Measurements from ENCODE around the gene ABCA12. TPM values are rescaled to one million over a fixed set of nuclear protein-coding genes. Genes with fewer than 3 reads are reported as not detected.

The ABCA12 gene
- total RNA-seq, 2 donors from 2014 or later, result 0.68 to 1.1 TPM

GRCh38 chr2:214992911-214993310 is 145.5 kb downstream of the ABCA12 start:
- DNase-seq (ENCODE audit: low spot score), result no peak
- no peaks in the 10 kb centered on the region for H3K36me3 ChIP-seq
- H3K27ac ChIP-seq, result no peak overlapping the region
- no peaks in the 10 kb centered on the region for H3K9me3 ChIP-seq
- H3K4me1 ChIP-seq (replicated peaks), result no peaks in the 10 kb centered on the region
- TF ChIP-seq POLR2A (IDR thresholded peaks at IDR 0.05) (no peak), CTCF (IDR thresholded peaks at IDR 0.05) (no peak), POLR2AphosphoS5 (IDR thresholded peaks at IDR 0.05) (no peak)
- no peak overlapping the region for H3K4me3 ChIP-seq
- intact Hi-C loops (cut with DNase I), result no loop called here
- 91% methylated on average over 4 of the region's 4 CpGs for WGBS
- H3K27me3 ChIP-seq (replicated peaks; ENCODE audit: insufficient read depth), result no peaks in the 10 kb centered on the region

- no peaks in the 10 kb centered on the region for H3K27me3 ChIP-seq (replicated peaks; ENCODE audit: insufficient read depth)
- H3K36me3 ChIP-seq, result no peaks in the 10 kb centered on the region
- H3K9me3 ChIP-seq, result no peaks in the 10 kb centered on the region
- intact Hi-C loops (cut with DNase I), result no loop called here
- H3K4me3 ChIP-seq, result no peak overlapping the region
- TF ChIP-seq POLR2A (IDR thresholded peaks at IDR 0.05), result no peak
- no peak for TF ChIP-seq CTCF (IDR thresholded peaks at IDR 0.05)
- no peak for TF ChIP-seq POLR2AphosphoS5 (IDR thresholded peaks at IDR 0.05)
- no peaks in the 10 kb centered on the region for H3K4me1 ChIP-seq (replicated peaks)
- no peak for DNase-seq (ENCODE audit: low spot score)
- 81% methylated on average over 3 of the region's 3 CpGs for WGBS
- no peak overlapping the region for H3K27ac ChIP-seq
Observed at GRCh38 chr2:214989187-214989586, 149.2 kb downstream of the ABCA12 start.

- H3K36me3 ChIP-seq, result no peaks in the 10 kb centered on the region
- WGBS, result 98% methylated on average over 3 of the region's 3 CpGs
- TF ChIP-seq POLR2A (IDR thresholded peaks at IDR 0.05) (no peak), POLR2AphosphoS5 (IDR thresholded peaks at IDR 0.05) (no peak), CTCF (IDR thresholded peaks at IDR 0.05) (no peak)
- H3K4me3 ChIP-seq, result no peak overlapping the region
- H3K9me3 ChIP-seq, result no peaks in the 10 kb centered on the region
- H3K27ac ChIP-seq, result no peak overlapping the region
- DNase-seq (ENCODE audit: low spot score), result no peak
- H3K4me1 ChIP-seq (replicated peaks), result no peaks in the 10 kb centered on the region
- intact Hi-C loops (cut with DNase I), result no loop called here
- no peaks in the 10 kb centered on the region for H3K27me3 ChIP-seq (replicated peaks; ENCODE audit: insufficient read depth)
Observed at GRCh38 chr2:214987261-214987660, 151.2 kb downstream of the ABCA12 start.

- Histone ChIP-seq H3K27ac (no peak overlapping the region), H3K4me3 (no peak overlapping the region), H3K9me3 (no peaks in the 10 kb centered on the region), H3K36me3 (no peaks in the 10 kb centered on the region), H3K4me1 (replicated peaks) (no peaks in the 10 kb centered on the region), H3K27me3 (replicated peaks; ENCODE audit: insufficient read depth) (no peaks in the 10 kb centered on the region)
- TF ChIP-seq POLR2AphosphoS5 (IDR thresholded peaks at IDR 0.05) (no peak), CTCF (IDR thresholded peaks at IDR 0.05) (no peak), POLR2A (IDR thresholded peaks at IDR 0.05) (no peak)
- no peak for DNase-seq (ENCODE audit: low spot score)
- intact Hi-C loops (cut with DNase I), result no loop called here
- WGBS, result 25% methylated on average over 3 of the region's 3 CpGs
Observed at GRCh38 chr2:214985619-214986018, 152.8 kb downstream of the ABCA12 start.

GRCh38 chr2:214966420-214966819 is 172.0 kb downstream of the ABCA12 start:
- Histone ChIP-seq H3K36me3 (no peaks in the 10 kb centered on the region), H3K4me3 (no peak overlapping the region), H3K27ac (no peak overlapping the region), H3K9me3 (no peaks in the 10 kb centered on the region), H3K4me1 (replicated peaks) (no peaks in the 10 kb centered on the region), H3K27me3 (replicated peaks; ENCODE audit: insufficient read depth) (no peaks in the 10 kb centered on the region)
- intact Hi-C loops (cut with DNase I), result no loop called here
- no peak for DNase-seq (ENCODE audit: low spot score)
- 93% methylated on average over 5 of the region's 5 CpGs for WGBS
- TF ChIP-seq POLR2A (IDR thresholded peaks at IDR 0.05) (no peak), POLR2AphosphoS5 (IDR thresholded peaks at IDR 0.05) (no peak), CTCF (IDR thresholded peaks at IDR 0.05) (no peak)
